ENCODE measurements around the gene NRDE2. TPM values are rescaled to one million over a fixed set of nuclear protein-coding genes. Genes with fewer than 3 reads are reported as not detected.

The NRDE2 gene
- total and polyA plus RNA-seq, 2 experiments from 2014 or later = 20.0 to 21.9 TPM

- Histone ChIP-seq H3K4me3 (no peak overlapping the region), H2AFZ (no peak overlapping the region), H4K20me1 (ENCODE audit: insufficient read depth, poor library complexity, severe bottlenecking) (no peaks in the 10 kb centered on the region), H3K27ac (no peak overlapping the region), H3K4me2 (no peak overlapping the region), H3K9me2 (replicated peaks; ENCODE audit: insufficient read depth) (no peaks in the 10 kb centered on the region), H3K27me3 (no peaks in the 10 kb centered on the region), H3K79me2 (peaks cover 27% of the 10 kb centered on the region), H3K9me3 (ENCODE audit: low read depth) (no peaks in the 10 kb centered on the region), H3K4me1 (ENCODE audit: insufficient read depth) (no peaks in the 10 kb centered on the region), H3K36me3 (replicated peaks; ENCODE audit: insufficient read depth, low read depth) (no peaks in the 10 kb centered on the region)
- TF ChIP-seq EZH2 (IDR thresholded peaks at IDR 0.05; ENCODE audit: borderline replicate concordance) = no peak
- no peak for TF ChIP-seq CTCF (IDR thresholded peaks at IDR 0.05; ENCODE audit: poor library complexity)
- TF ChIP-seq EZH2phosphoT487 (IDR thresholded peaks at IDR 0.05; ENCODE audit: low read depth, severe bottlenecking, unreplicated experiment) = no peak
- DNase-seq (ENCODE audit: low spot score) = no peak
- 100% methylated on average over 2 of the region's 2 CpGs for WGBS (ENCODE audit: low lambda C conversion rate, missing lambda C conversion rate)
Measured at GRCh38 chr14:90317286-90317685, 14.5 kb downstream of the NRDE2 start.

GRCh38 chr14:90308561-90308960, 23.2 kb downstream of the NRDE2 start:
- no peak for TF ChIP-seq EZH2phosphoT487 (IDR thresholded peaks at IDR 0.05; ENCODE audit: low read depth, severe bottlenecking, unreplicated experiment)
- no peak for TF ChIP-seq EZH2 (IDR thresholded peaks at IDR 0.05; ENCODE audit: borderline replicate concordance)
- TF ChIP-seq CTCF (IDR thresholded peaks at IDR 0.05; ENCODE audit: poor library complexity) = no peak
- DNase-seq (ENCODE audit: low spot score) = no peak
- Histone ChIP-seq H3K9me3 (ENCODE audit: low read depth) (no peaks in the 10 kb centered on the region), H3K79me2 (no peaks in the 10 kb centered on the region), H3K9me2 (replicated peaks; ENCODE audit: insufficient read depth) (no peaks in the 10 kb centered on the region), H3K4me3 (no peak overlapping the region), H3K27me3 (no peaks in the 10 kb centered on the region), H4K20me1 (ENCODE audit: insufficient read depth, poor library complexity, severe bottlenecking) (no peaks in the 10 kb centered on the region), H3K4me2 (no peak overlapping the region), H3K4me1 (ENCODE audit: insufficient read depth) (peaks cover 15% of the 10 kb centered on the region), H3K27ac (no peak overlapping the region), H3K36me3 (replicated peaks; ENCODE audit: insufficient read depth, low read depth) (peaks cover 5% of the 10 kb centered on the region), H2AFZ (no peak overlapping the region)
- 95% methylated on average over 7 of the region's 7 CpGs for WGBS (ENCODE audit: low lambda C conversion rate, missing lambda C conversion rate)

- H3K4me2 ChIP-seq = peak overlapping the region; percentile 36
- H3K4me3 ChIP-seq = no peak overlapping the region
- H2AFZ ChIP-seq = no peak overlapping the region
- H3K27ac ChIP-seq = no peak overlapping the region
- H3K79me2 ChIP-seq = no peaks in the 10 kb centered on the region
- no peaks in the 10 kb centered on the region for H3K36me3 ChIP-seq (replicated peaks; ENCODE audit: insufficient read depth, low read depth)
- H4K20me1 ChIP-seq (ENCODE audit: insufficient read depth, poor library complexity, severe bottlenecking) = no peaks in the 10 kb centered on the region
- DNase-seq (ENCODE audit: low spot score) = no peak
- H3K9me2 ChIP-seq (replicated peaks; ENCODE audit: insufficient read depth) = no peaks in the 10 kb centered on the region
- H3K4me1 ChIP-seq (ENCODE audit: insufficient read depth) = peaks cover 30% of the 10 kb centered on the region
- no peaks in the 10 kb centered on the region for H3K9me3 ChIP-seq (ENCODE audit: low read depth)
- TF ChIP-seq EZH2 (IDR thresholded peaks at IDR 0.05; ENCODE audit: borderline replicate concordance) (no peak), CTCF (IDR thresholded peaks at IDR 0.05; ENCODE audit: poor library complexity) (no peak), EZH2phosphoT487 (IDR thresholded peaks at IDR 0.05; ENCODE audit: low read depth, severe bottlenecking, unreplicated experiment) (no peak)
- H3K27me3 ChIP-seq = no peaks in the 10 kb centered on the region
- WGBS (ENCODE audit: low lambda C conversion rate, missing lambda C conversion rate) = 61% methylated on average over 4 of the region's 4 CpGs
Measured at GRCh38 chr14:90305176-90305601, 26.6 kb downstream of the NRDE2 start.

- H3K4me2 ChIP-seq = no peak overlapping the region
- DNase-seq (ENCODE audit: low spot score) = no peak
- H3K4me1 ChIP-seq (ENCODE audit: insufficient read depth) = peaks cover 30% of the 10 kb centered on the region
- H3K4me3 ChIP-seq = no peak overlapping the region
- H4K20me1 ChIP-seq (ENCODE audit: insufficient read depth, poor library complexity, severe bottlenecking) = no peaks in the 10 kb centered on the region
- no peak overlapping the region for H2AFZ ChIP-seq
- no peaks in the 10 kb centered on the region for H3K9me2 ChIP-seq (replicated peaks; ENCODE audit: insufficient read depth)
- H3K27ac ChIP-seq = no peak overlapping the region
- H3K36me3 ChIP-seq (replicated peaks; ENCODE audit: insufficient read depth, low read depth) = no peaks in the 10 kb centered on the region
- no peaks in the 10 kb centered on the region for H3K79me2 ChIP-seq
- H3K27me3 ChIP-seq = no peaks in the 10 kb centered on the region
- H3K9me3 ChIP-seq (ENCODE audit: low read depth) = no peaks in the 10 kb centered on the region
- TF ChIP-seq EZH2phosphoT487 (IDR thresholded peaks at IDR 0.05; ENCODE audit: low read depth, severe bottlenecking, unreplicated experiment) (no peak), CTCF (IDR thresholded peaks at IDR 0.05; ENCODE audit: poor library complexity) (no peak), EZH2 (IDR thresholded peaks at IDR 0.05; ENCODE audit: borderline replicate concordance) (no peak)
Measured at GRCh38 chr14:90304502-90304901, 27.2 kb downstream of the NRDE2 start.

All from hepatocyte (in vitro differentiated cells).